ENCODE results near the gene THOC6.
A peak's percentile ranks its signal among the peaks of the same experiment; 100 is the strongest.

THOC6 gene

DNA sequence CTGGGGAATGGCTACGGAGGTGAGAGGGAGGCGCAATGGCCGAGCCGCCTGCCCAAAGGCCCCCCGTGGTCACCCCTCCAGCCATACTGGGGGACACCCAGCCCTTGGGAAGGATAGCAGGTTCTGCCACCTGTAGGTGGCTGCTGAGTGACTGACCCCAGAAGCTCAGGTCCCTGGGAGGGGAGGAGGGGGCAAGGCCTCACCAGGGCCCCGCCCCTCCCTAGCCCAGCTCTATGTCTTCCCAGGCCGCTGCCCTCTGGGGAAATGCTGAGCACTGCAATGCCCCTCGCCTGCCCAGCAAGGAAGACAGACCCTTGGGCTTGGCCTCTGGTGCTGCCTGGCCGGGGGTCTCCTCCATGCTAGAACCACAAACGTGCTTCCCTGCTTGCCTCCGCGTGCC, 22.5 kb upstream of the THOC6 start:
- H3K27me3 ChIP-seq (ENCODE audit: insufficient read depth, low read depth) = peaks cover 78% of the 10 kb centered on the region
- no peaks in the 10 kb centered on the region for H3K36me3 ChIP-seq (ENCODE audit: insufficient read depth)
- no peaks in the 10 kb centered on the region for H3K79me2 ChIP-seq (ENCODE audit: insufficient read depth, low read depth)
- no peak overlapping the region for H3K4me2 ChIP-seq
- H3K4me3 ChIP-seq (IDR thresholded peaks at IDR 0.05; ENCODE audit: insufficient read depth, low read depth, low read length) = no peak overlapping the region
- no peak overlapping the region for H2AFZ ChIP-seq (ENCODE audit: low read depth)
- no peak overlapping the region for H3K9ac ChIP-seq
- H3K4me1 ChIP-seq (ENCODE audit: low read depth, poor library complexity, severe bottlenecking) = peaks cover 10% of the 10 kb centered on the region
- no peak overlapping the region for H3K27ac ChIP-seq
- TF ChIP-seq, protein P1, sequence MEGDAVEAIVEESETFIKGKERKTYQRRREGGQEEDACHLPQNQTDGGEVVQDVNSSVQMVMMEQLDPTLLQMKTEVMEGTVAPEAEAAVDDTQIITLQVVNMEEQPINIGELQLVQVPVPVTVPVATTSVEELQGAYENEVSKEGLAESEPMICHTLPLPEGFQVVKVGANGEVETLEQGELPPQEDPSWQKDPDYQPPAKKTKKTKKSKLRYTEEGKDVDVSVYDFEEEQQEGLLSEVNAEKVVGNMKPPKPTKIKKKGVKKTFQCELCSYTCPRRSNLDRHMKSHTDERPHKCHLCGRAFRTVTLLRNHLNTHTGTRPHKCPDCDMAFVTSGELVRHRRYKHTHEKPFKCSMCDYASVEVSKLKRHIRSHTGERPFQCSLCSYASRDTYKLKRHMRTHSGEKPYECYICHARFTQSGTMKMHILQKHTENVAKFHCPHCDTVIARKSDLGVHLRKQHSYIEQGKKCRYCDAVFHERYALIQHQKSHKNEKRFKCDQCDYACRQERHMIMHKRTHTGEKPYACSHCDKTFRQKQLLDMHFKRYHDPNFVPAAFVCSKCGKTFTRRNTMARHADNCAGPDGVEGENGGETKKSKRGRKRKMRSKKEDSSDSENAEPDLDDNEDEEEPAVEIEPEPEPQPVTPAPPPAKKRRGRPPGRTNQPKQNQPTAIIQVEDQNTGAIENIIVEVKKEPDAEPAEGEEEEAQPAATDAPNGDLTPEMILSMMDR (conservative IDR thresholded peaks at IDR 0.05; ENCODE audit: low read depth, low read length) = no peak
- no peaks in the 10 kb centered on the region for H4K20me1 ChIP-seq (ENCODE audit: insufficient read depth)

DNA sequence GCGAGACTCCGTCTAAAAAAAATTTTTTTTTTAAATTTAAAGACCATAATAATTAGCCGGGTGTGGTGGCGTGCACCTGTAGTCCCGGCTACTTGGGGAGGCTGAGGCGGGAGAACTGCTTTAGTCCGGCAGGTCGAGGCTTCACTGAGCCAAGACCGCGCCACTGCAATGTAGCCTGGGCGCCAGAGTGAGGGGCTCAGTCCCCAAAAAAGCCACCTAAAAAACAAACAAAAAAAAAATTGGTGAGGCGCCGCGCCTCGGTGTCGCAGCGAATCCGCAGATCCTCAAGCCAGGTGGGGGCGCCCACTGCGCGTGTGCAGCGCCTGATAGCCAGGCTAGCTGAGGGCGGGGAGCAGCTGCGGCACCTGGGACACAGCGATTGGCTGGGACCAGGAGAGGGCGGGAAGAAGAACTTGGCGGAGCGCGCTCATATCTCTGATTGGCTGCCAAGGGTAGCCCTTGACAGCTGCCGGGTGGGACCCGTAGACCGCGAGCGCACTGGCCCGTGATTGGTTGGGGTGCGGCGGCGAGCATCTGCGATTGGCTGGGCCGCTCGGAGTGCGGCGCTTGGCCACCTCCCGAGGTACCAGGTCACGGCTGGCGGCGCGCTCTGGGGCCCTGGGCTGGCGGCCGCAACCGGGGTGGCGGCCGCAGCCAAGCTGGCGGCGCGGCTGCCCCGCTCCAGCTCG, 20.1 kb upstream of the THOC6 start:
- Histone ChIP-seq H3K36me3 (ENCODE audit: insufficient read depth) (no peaks in the 10 kb centered on the region), H3K79me2 (ENCODE audit: insufficient read depth, low read depth) (no peaks in the 10 kb centered on the region), H3K4me3 (IDR thresholded peaks at IDR 0.05; ENCODE audit: insufficient read depth, low read depth, low read length) (no peak overlapping the region), H3K4me2 (no peak overlapping the region; the same call in 1 of the 2 replicates), H3K9ac (no peak overlapping the region), H4K20me1 (ENCODE audit: insufficient read depth) (no peaks in the 10 kb centered on the region), H3K27ac (no peak overlapping the region), H3K27me3 (ENCODE audit: insufficient read depth, low read depth) (peaks cover 59% of the 10 kb centered on the region), H3K4me1 (ENCODE audit: low read depth, poor library complexity, severe bottlenecking) (peaks cover 33% of the 10 kb centered on the region), H2AFZ (ENCODE audit: low read depth) (peak overlapping the region; percentile 42; the same call in 1 of the 2 replicates)
- TF ChIP-seq, protein P1 (conservative IDR thresholded peaks at IDR 0.05; ENCODE audit: low read depth, low read length) = peak; percentile 55; the same call in 1 of the 2 replicates

DNA sequence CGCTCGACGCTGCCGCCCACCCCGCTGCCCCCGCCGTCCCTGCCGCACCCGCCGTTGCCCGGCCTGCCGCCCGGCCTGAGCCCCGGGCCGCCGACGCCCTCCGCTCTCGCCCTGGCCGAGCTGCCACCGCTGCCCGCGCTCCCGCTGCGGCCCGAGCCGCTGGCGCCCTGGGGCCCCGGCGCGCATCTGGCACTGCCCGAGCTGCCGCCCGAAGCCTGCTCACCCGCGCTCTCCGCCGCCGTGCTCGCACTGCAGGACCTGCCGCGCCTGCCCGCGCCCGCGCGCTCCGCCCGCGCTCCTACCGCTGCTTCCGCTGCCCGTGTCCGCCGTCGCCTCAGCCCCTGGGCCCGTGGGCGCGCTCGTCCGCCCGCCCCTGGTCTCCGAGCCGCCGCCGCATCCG, 19.5 kb upstream of the THOC6 start:
- Histone ChIP-seq H3K4me2 (no peak overlapping the region), H3K27me3 (ENCODE audit: insufficient read depth, low read depth) (peaks cover 58% of the 10 kb centered on the region), H3K27ac (no peak overlapping the region), H3K9ac (no peak overlapping the region), H4K20me1 (ENCODE audit: insufficient read depth) (no peaks in the 10 kb centered on the region), H3K36me3 (ENCODE audit: insufficient read depth) (no peaks in the 10 kb centered on the region), H3K79me2 (ENCODE audit: insufficient read depth, low read depth) (no peaks in the 10 kb centered on the region), H3K4me3 (IDR thresholded peaks at IDR 0.05; ENCODE audit: insufficient read depth, low read depth, low read length) (no peak overlapping the region), H2AFZ (ENCODE audit: low read depth) (no peak overlapping the region), H3K4me1 (ENCODE audit: low read depth, poor library complexity, severe bottlenecking) (peaks cover 33% of the 10 kb centered on the region)
- TF ChIP-seq, protein P1 (conservative IDR thresholded peaks at IDR 0.05; ENCODE audit: low read depth, low read length) = no peak

DNA sequence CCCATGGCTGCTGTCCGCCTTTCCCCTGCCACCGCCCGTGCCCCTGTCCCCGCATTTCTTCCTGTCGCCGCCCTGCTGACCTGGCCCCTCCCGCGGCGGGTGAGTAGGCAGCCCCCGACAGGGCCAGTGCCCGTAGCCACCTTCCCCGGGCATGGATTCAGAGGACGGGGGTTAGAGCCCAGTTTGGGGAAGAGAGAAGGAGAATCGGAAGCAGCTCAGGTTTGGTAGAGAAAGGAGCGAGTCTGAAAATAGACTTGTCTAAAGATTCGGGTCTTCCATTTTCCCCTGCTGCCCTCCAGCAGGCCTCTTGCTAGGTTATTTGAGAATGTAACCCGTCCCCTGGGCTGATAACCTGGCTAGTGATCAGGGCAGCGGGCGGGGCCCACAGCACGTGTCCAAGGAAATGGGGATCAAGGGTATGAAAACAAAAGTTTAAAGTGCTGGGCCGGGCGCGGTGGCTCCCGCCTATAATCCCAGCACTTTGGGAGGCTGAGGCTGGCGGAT, 19.0 kb upstream of the THOC6 start:
- TF ChIP-seq, protein P1 (conservative IDR thresholded peaks at IDR 0.05; ENCODE audit: low read depth, low read length) = no peak
- Histone ChIP-seq H3K27me3 (ENCODE audit: insufficient read depth, low read depth) (peaks cover 58% of the 10 kb centered on the region), H2AFZ (ENCODE audit: low read depth) (peak overlapping the region; percentile 66), H3K27ac (no peak overlapping the region), H3K4me3 (IDR thresholded peaks at IDR 0.05; ENCODE audit: insufficient read depth, low read depth, low read length) (no peak overlapping the region), H3K36me3 (ENCODE audit: insufficient read depth) (no peaks in the 10 kb centered on the region), H3K79me2 (ENCODE audit: insufficient read depth, low read depth) (no peaks in the 10 kb centered on the region), H4K20me1 (ENCODE audit: insufficient read depth) (no peaks in the 10 kb centered on the region), H3K9ac (no peak overlapping the region), H3K4me2 (peak overlapping the region; percentile 82), H3K4me1 (ENCODE audit: low read depth, poor library complexity, severe bottlenecking) (peaks cover 33% of the 10 kb centered on the region)

Measured in KMS-11 (cell line).